Right atrium auricular region (tissue), 2 donors: ENCODE measurements around the gene KLF6. TPM values are rescaled to one million over a fixed set of nuclear protein-coding genes. Genes with fewer than 3 reads are reported as not detected.
A peak's percentile ranks its signal among the peaks of the same experiment; 100 is the strongest.

Experiments used
- DNase-seq: peaks from one replicate; pipeline ENCODE4 v3.0.0-alpha.2; 2019; ENCODE audit warnings: low spot score
- H3K27ac ChIP-seq, 2 donors: fragments of 200-600 bp; sonication (generic); 1 replicate in 1 of 2; 2 replicates in 1 of 2; pipeline ENCODE4 v1.5.1; 2016 to 2019
- H3K27me3 ChIP-seq, 2 donors: fragments of 200-600 bp; sonication (generic); one replicate each; pipeline versions ENCODE4 v1.5.1 to v1.6.0; 2017 to 2019
- H3K36me3 ChIP-seq: fragments of 200-600 bp; sonication (generic); one replicate; pipeline ENCODE4 v1.5.1; 2016
- H3K4me1 ChIP-seq, 2 donors: fragments of 200-600 bp; sonication (generic); one replicate each; pipeline versions ENCODE4 v1.5.1 to v1.6.0; 2017 to 2019
- H3K4me3 ChIP-seq, 2 donors: fragments of 200-600 bp; sonication (generic); 1 replicate in 1 of 2; 2 replicates in 1 of 2; pipeline ENCODE4 v1.5.1; 2017 to 2019; ENCODE audit warnings: mild to moderate bottlenecking in 1 of 2, moderate library complexity in 1 of 2
- H3K9me3 ChIP-seq, 2 donors: fragments of 200-600 bp; sonication (generic); one replicate each; pipeline ENCODE4 v1.5.1; 2019
- CTCF ChIP-seq, 2 donors: fragments of 200-600 bp; sonication (generic); IDR thresholded peaks; one replicate each; pipeline ENCODE4 v1.5.1; 2019; ENCODE audit warnings: antibody characterized with exemption in 2 of 2
- total RNA-seq, 2 donors: library from RNA; depleted of rRNA; stranded (reverse); fragments of >200 nt; gene quantifications; one replicate each; pipeline ENCODE4 v1.1.0, GENCODE V29; 2016

Gene KLF6
- total RNA-seq, 2 donors from 2014 or later, result 29.1 to 44.7 TPM

- DNase-seq, result no peak
- Histone ChIP-seq H3K36me3 (no peaks in the 10 kb centered on the region), H3K27me3 (no peaks in the 10 kb centered on the region), H3K27ac (no peak overlapping the region), H3K4me1 (peaks cover 0 to 22% of the 10 kb centered on the region in 2 donors), H3K9me3 (no peaks in the 10 kb centered on the region), H3K4me3 (no peak overlapping the region)
- TF ChIP-seq CTCF (IDR thresholded peaks at IDR 0.05), result no peak
Observed at GRCh38 chr10:3814838-3815220, 29.8 kb upstream of the KLF6 start.

- TF ChIP-seq CTCF (IDR thresholded peaks at IDR 0.05), result no peak
- no peaks in the 10 kb centered on the region for H3K9me3 ChIP-seq
- peak overlapping the region in 1 of 2 donors; percentile 11 for H3K27ac ChIP-seq
- no peak for DNase-seq
- peaks cover 0 to 28% of the 10 kb centered on the region in 2 donors for H3K4me1 ChIP-seq
- H3K4me3 ChIP-seq, result no peak overlapping the region
- no peaks in the 10 kb centered on the region for H3K27me3 ChIP-seq
- H3K36me3 ChIP-seq, result no peaks in the 10 kb centered on the region
Observed at GRCh38 chr10:3813986-3814837, 29.2 kb upstream of the KLF6 start.

GRCh38 chr10:3813267-3813666, 28.3 kb upstream of the KLF6 start:
- Histone ChIP-seq H3K9me3 (no peaks in the 10 kb centered on the region), H3K27ac (no peak overlapping the region), H3K4me3 (no peak overlapping the region), H3K27me3 (no peaks in the 10 kb centered on the region), H3K36me3 (no peaks in the 10 kb centered on the region), H3K4me1 (peaks cover 0 to 38% of the 10 kb centered on the region in 2 donors)
- no peak for TF ChIP-seq CTCF (IDR thresholded peaks at IDR 0.05)
- no peak for DNase-seq

- no peak for TF ChIP-seq CTCF (IDR thresholded peaks at IDR 0.05)
- DNase-seq, result no peak
- peaks cover 0 to 49% of the 10 kb centered on the region in 2 donors for H3K4me1 ChIP-seq
- H3K27ac ChIP-seq, result peak overlapping the region; percentile 83 to 96
- H3K4me3 ChIP-seq, result no peak overlapping the region
- H3K9me3 ChIP-seq, result no peaks in the 10 kb centered on the region
- no peaks in the 10 kb centered on the region for H3K36me3 ChIP-seq
- H3K27me3 ChIP-seq, result no peaks in the 10 kb centered on the region
Observed at GRCh38 chr10:3812141-3812540, 27.1 kb upstream of the KLF6 start.

- Histone ChIP-seq H3K4me3 (no peak overlapping the region), H3K9me3 (no peaks in the 10 kb centered on the region), H3K27me3 (no peaks in the 10 kb centered on the region), H3K36me3 (no peaks in the 10 kb centered on the region), H3K4me1 (peaks cover 0 to 57% of the 10 kb centered on the region in 2 donors), H3K27ac (peak overlapping the region; percentile 83 to 96)
- no peak for DNase-seq
- TF ChIP-seq CTCF (IDR thresholded peaks at IDR 0.05), result no peak
Observed at GRCh38 chr10:3811291-3811870, 26.4 kb upstream of the KLF6 start.
